ENCODE measurements around the gene CADM1. TPM values are rescaled to one million over a fixed set of nuclear protein-coding genes. Genes with fewer than 3 reads are reported as not detected.

The CADM1 gene
- polyA plus RNA-seq, 1 experiment, result 31.8 TPM

- Histone ChIP-seq H3K4me3 (ENCODE audit: low read depth, low read length) (no peak overlapping the region), H3K36me3 (ENCODE audit: control insufficient read depth, insufficient read depth, low read length) (no peaks in the 10 kb centered on the region), H3K27me3 (ENCODE audit: control insufficient read depth, insufficient read depth, low read length) (no peaks in the 10 kb centered on the region)
- no peak for TF ChIP-seq CTCF (IDR thresholded peaks at IDR 0.05; ENCODE audit: insufficient read depth, low read depth, low read length)
- CTCF ChIA-PET, result interaction anchor here (0.6 kb wide), 1 partner anchor 690 kb away, joined by 3 read pairs; no protein-coding TSS in a partner anchor
- POLR2A ChIA-PET, result no interaction called here
- no peak for DNase-seq (ENCODE audit: low read depth)
Measured at GRCh38 chr11:115234794-115235193, 269.4 kb downstream of the CADM1 start.

- Histone ChIP-seq H3K4me3 (ENCODE audit: low read depth, low read length) (no peak overlapping the region), H3K27me3 (ENCODE audit: control insufficient read depth, insufficient read depth, low read length) (no peaks in the 10 kb centered on the region), H3K36me3 (ENCODE audit: control insufficient read depth, insufficient read depth, low read length) (no peaks in the 10 kb centered on the region)
- TF ChIP-seq CTCF (IDR thresholded peaks at IDR 0.05; ENCODE audit: insufficient read depth, low read depth, low read length), result no peak
- ChIA-PET CTCF (interaction anchor here (0.7 to 1.3 kb wide), 2 partner anchors 12 to 292 kb away, joined by 3 read pairs; no protein-coding TSS in a partner anchor), POLR2A (no interaction called here)
- peak; percentile 58 for DNase-seq (ENCODE audit: low read depth)
Measured at GRCh38 chr11:115226556-115226955, 277.7 kb downstream of the CADM1 start.

- TF ChIP-seq CTCF (IDR thresholded peaks at IDR 0.05; ENCODE audit: insufficient read depth, low read depth, low read length), result no peak
- Histone ChIP-seq H3K4me3 (ENCODE audit: low read depth, low read length) (no peak overlapping the region), H3K36me3 (ENCODE audit: control insufficient read depth, insufficient read depth, low read length) (no peaks in the 10 kb centered on the region), H3K27me3 (ENCODE audit: control insufficient read depth, insufficient read depth, low read length) (no peaks in the 10 kb centered on the region)
- no peak for DNase-seq (ENCODE audit: low read depth)
- POLR2A ChIA-PET, result no interaction called here
- CTCF ChIA-PET, result interaction anchor here (0.6 to 1.3 kb wide), 2 partner anchors 8 to 197 kb away, joined by 3 to 5 read pairs; no protein-coding TSS in a partner anchor
Measured at GRCh38 chr11:115224551-115224950, 279.7 kb downstream of the CADM1 start.

GRCh38 chr11:115222863-115223530 lies 281.2 kb downstream of the CADM1 start:
- no peaks in the 10 kb centered on the region for H3K27me3 ChIP-seq (ENCODE audit: control insufficient read depth, insufficient read depth, low read length)
- POLR2A ChIA-PET, result interaction anchor here (0.6 kb wide), 1 partner anchor 82 kb away, joined by 4 read pairs; no protein-coding TSS in a partner anchor
- H3K4me3 ChIP-seq (ENCODE audit: low read depth, low read length), result no peak overlapping the region
- no peaks in the 10 kb centered on the region for H3K36me3 ChIP-seq (ENCODE audit: control insufficient read depth, insufficient read depth, low read length)
- CTCF ChIA-PET, result interaction anchor here (0.9 kb wide), 1 partner anchor 25 kb away, joined by 3 read pairs; no protein-coding TSS in a partner anchor
- no peak for TF ChIP-seq CTCF (IDR thresholded peaks at IDR 0.05; ENCODE audit: insufficient read depth, low read depth, low read length)
- no peak for DNase-seq (ENCODE audit: low read depth)

GRCh38 chr11:115222218-115222862 lies 281.9 kb downstream of the CADM1 start:
- TF ChIP-seq CTCF (IDR thresholded peaks at IDR 0.05; ENCODE audit: insufficient read depth, low read depth, low read length), result no peak
- POLR2A ChIA-PET, result interaction anchor here (0.6 kb wide), 1 partner anchor 82 kb away, joined by 4 read pairs; no protein-coding TSS in a partner anchor
- CTCF ChIA-PET, result no interaction called here
- no peaks in the 10 kb centered on the region for H3K27me3 ChIP-seq (ENCODE audit: control insufficient read depth, insufficient read depth, low read length)
- H3K36me3 ChIP-seq (ENCODE audit: control insufficient read depth, insufficient read depth, low read length), result no peaks in the 10 kb centered on the region
- no peak overlapping the region for H3K4me3 ChIP-seq (ENCODE audit: low read depth, low read length)
- DNase-seq (ENCODE audit: low read depth), result peak; percentile 58

Measured in BJ (cell line).